Stimulated activated CD8-positive, alpha-beta memory T cell treated with anti-CD3 and anti-CD28 coated beads, Interleukin-7, amount 100 ng/mL, for 48 hours (primary cell): ENCODE measurements around the gene HIF1A.

Experiments used
- DNase-seq, 2 donors: peaks; one replicate each; pipeline ENCODE4 v3.0.0-alpha.2; 2020; ENCODE audit warnings: low read depth in 1 of 2; ENCODE audit errors: extremely low read depth in 1 of 2

The HIF1A gene

DNA sequence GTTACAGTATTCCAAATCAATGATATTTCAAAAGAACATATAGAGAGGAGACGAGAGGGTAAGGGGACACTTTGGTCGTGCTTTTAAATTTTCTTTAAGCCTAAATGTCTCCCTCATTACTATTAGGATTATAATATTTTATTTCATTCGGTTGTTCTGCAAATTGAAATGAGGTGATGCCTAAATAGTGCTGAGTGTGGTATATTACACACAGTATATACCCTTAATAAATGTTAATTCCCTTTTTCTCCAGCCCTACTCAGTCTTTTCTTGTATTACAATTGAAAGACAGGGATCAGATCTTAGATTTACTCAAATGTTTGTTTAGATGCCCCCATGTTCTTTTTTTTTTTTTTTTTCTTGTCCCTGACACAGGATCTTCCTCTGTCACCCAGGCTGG, 74.6 kb downstream of the HIF1A start:
- no peak for DNase-seq

- no peak for DNase-seq
Observed at GRCh38 chr14:61774861-61775260, 79.5 kb downstream of the HIF1A start.

DNA sequence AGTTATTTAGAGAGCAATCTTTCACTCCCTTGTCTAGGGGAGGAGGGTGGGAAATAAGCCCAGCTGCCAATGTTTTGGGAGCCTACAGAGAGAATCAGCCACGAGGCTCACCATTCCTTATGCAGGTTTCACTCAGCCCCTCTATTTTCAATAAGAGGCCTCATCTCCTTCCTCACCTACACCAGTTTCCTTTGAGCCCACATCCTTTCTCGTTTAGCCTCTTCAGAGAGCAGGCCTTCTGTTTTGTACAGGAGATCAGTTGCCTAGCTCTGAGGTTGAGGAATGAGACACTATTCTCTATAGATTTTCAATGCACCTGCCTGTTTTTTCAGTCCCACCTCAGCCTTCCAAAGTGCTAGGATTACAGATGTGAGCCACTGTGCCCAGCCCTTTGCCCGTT, 84.8 kb downstream of the HIF1A start:
- no peak for DNase-seq

- no peak for DNase-seq
Observed at GRCh38 chr14:61797309-61797708, 102.0 kb downstream of the HIF1A start.
